ENCODE results near the gene NEDD4L. TPM values are rescaled to one million over a fixed set of nuclear protein-coding genes. Genes with fewer than 3 reads are reported as not detected.

NEDD4L gene
- total and polyA plus RNA-seq, 10 of the 15 experiments (the other 5 are each of a cell fraction or from before 2014, with no cell fraction given): 7.4 to 24.0 (median 17.7) TPM

DNA sequence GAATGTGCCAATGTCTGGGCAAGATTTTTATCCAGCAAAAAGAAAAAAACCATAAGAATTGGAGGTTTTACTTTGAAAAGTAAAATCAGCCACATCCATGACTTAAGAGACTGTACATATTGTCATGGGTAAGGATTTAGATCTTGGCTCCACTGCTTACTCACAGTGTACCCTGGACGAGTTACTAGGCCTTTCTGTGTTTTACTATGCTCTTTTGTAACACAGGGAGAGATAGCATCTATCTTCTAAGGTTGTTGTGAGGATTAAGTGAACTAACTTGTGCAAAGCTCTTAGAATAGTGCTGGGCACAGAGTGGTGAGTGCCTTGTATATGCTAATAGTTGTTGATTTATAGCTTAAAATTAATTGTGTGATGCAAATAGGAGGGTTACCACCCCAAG lies 255.9 kb downstream of the NEDD4L start:
- TF ChIP-seq RCOR1 (conservative IDR thresholded peaks at IDR 0.05; ENCODE audit: low read depth, low read length) (no peak), PAX8 (IDR thresholded peaks at IDR 0.05) (no peak), POLR2AphosphoS5 (IDR thresholded peaks at IDR 0.05; ENCODE audit: low read length) (no peak), EGR1 (IDR thresholded peaks at IDR 0.05; ENCODE audit: borderline replicate concordance in 1 of 2, low read depth in 2 of 2, low read length in 2 of 2) (no peak), HSF1 (IDR thresholded peaks at IDR 0.05; ENCODE audit: low read depth, low read length) (no peak), MTA2 (IDR thresholded peaks at IDR 0.05; ENCODE audit: low read depth) (no peak), YY1 (IDR thresholded peaks at IDR 0.05; ENCODE audit: low read depth, low read length) (no peak)
- SMC1A ChIA-PET (ENCODE audit: uncharacterized antibody, unreplicated experiment): interaction anchor here (0.6 to 6.7 kb wide), 19 partner anchors 8 to 259 kb away, joined by 3 to 82 read pairs (median 4); no protein-coding TSS in a partner anchor
- Histone ChIP-seq H3K9ac (ENCODE audit: control insufficient read depth, insufficient read depth, low read length) (no peak overlapping the region), H4K20me1 (ENCODE audit: control insufficient read depth, insufficient read depth) (no peaks in the 10 kb centered on the region), H3K27me3 (replicated peaks in 1 of 2; ENCODE audit: control insufficient read depth in 2 of 2, insufficient read depth in 2 of 2, low read length in 1 of 2) (no peaks in the 10 kb centered on the region), H3K4me3 (no peak overlapping the region), H3K27ac (ENCODE audit: control insufficient read depth, insufficient read depth) (no peak overlapping the region), H3K9me3 (replicated peaks; ENCODE audit: control insufficient read depth, insufficient read depth, low read length) (peaks cover 1% of the 10 kb centered on the region; the same call in 1 of the 3 replicates), H2AFZ (ENCODE audit: control insufficient read depth, low read depth, low read length) (no peak overlapping the region), H3K4me2 (ENCODE audit: control insufficient read depth, insufficient read depth) (no peak overlapping the region), H3K36me3 (ENCODE audit: control insufficient read depth in 2 of 2, insufficient read depth in 2 of 2, low read length in 1 of 2) (no peaks in the 10 kb centered on the region), H3K79me2 (ENCODE audit: control insufficient read depth, insufficient read depth, low read length) (no peaks in the 10 kb centered on the region), H3K4me1 (ENCODE audit: control insufficient read depth, insufficient read depth, low read length) (peaks cover 13% of the 10 kb centered on the region)
- in situ Hi-C loops (cut with MboI): no loop called here
- POLR2A ChIA-PET: interaction anchor here (0.8 to 5.7 kb wide), 3 partner anchors 9 to 160 kb away, joined by 3 to 43 read pairs (median 3); no protein-coding TSS in a partner anchor
- DNase-seq (ENCODE audit: low read depth, low spot score) (no peak), ATAC-seq (no peak), FAIRE-seq (no peak)
- RAD21 ChIA-PET (ENCODE audit: unreplicated experiment): interaction anchor here (0.8 to 2.3 kb wide), 6 partner anchors 11 to 106 kb away, joined by 3 to 10 read pairs (median 4); no protein-coding TSS in a partner anchor
- intact Hi-C loops (cut with micrococcal nuclease; ENCODE audit: unreplicated experiment): no loop called here
- CTCF ChIA-PET: interaction anchor here (0.9 to 1.7 kb wide), 6 partner anchors 25 to 194 kb away, joined by 3 to 5 read pairs (median 4); no protein-coding TSS in a partner anchor
- WGBS (ENCODE audit: insufficient coverage, insufficient replicate concordance, low lambda C conversion rate, missing lambda C conversion rate): 30% methylated on average over 1 of the region's 1 CpG
- BruUV-seq (replicated peaks): no TSS peak
